ENCODE results near the gene GALNT14. TPM values are rescaled to one million over a fixed set of nuclear protein-coding genes. Genes with fewer than 3 reads are reported as not detected.

The GALNT14 gene
- total and polyA plus RNA-seq, 2 of the 8 experiments (the other 6 are each of a cell fraction or from before 2014, with no cell fraction given), result 13.0 to 13.7 TPM

- Histone ChIP-seq H3K9me3 (ENCODE audit: insufficient read depth in 2 of 2, low read depth in 1 of 2, low read length in 1 of 2) (no peaks in the 10 kb centered on the region), H3K56ac (replicated peaks; ENCODE audit: insufficient read length, low read depth, low read length) (no peak overlapping the region), H3K23ac (ENCODE audit: insufficient read length) (no peak overlapping the region), H2AK5ac (ENCODE audit: low read depth, low read length) (no peak overlapping the region), H4K20me1 (replicated peaks in 1 of 2; ENCODE audit: control insufficient read depth in 1 of 2, insufficient read depth in 2 of 2, low read length in 2 of 2) (no peaks in the 10 kb centered on the region), H4K91ac (replicated peaks; ENCODE audit: insufficient read length, low read length) (no peak overlapping the region), H3K4me2 (ENCODE audit: insufficient read depth in 1 of 2, low read depth in 2 of 2, low read length in 2 of 2) (no peak overlapping the region), H2BK15ac (ENCODE audit: low read length) (no peak overlapping the region), H4K8ac (ENCODE audit: extremely low read depth, insufficient read depth, low read length) (no peak overlapping the region; the same call in 1 of the 2 replicates), H3K79me1 (ENCODE audit: low read depth, low read length) (no peaks in the 10 kb centered on the region; the same call in none of the 2 replicates), H2AFZ (ENCODE audit: low read length) (no peak overlapping the region), H3K4me1 (replicated peaks in 1 of 4; ENCODE audit: control insufficient read depth in 3 of 4, insufficient read depth in 4 of 4, low read length in 3 of 4) (peaks cover 0 to 5% (median under 1%) of the 10 kb centered on the region in 4 experiments; a peak in 2 of 7 replicates), H3K4ac (replicated peaks; ENCODE audit: insufficient read length, low read depth, low read length) (no peak overlapping the region), H2BK120ac (replicated peaks; ENCODE audit: low read depth, low read length) (no peak overlapping the region), H2BK5ac (ENCODE audit: low read depth, low read length) (no peak overlapping the region), H4K5ac (ENCODE audit: insufficient read length, low read depth, low read length) (no peak overlapping the region), H3K27ac (ENCODE audit: low read depth, low read length) (no peak overlapping the region), H2BK12ac (ENCODE audit: low read depth, low read length) (no peak overlapping the region), H3K79me2 (ENCODE audit: control insufficient read depth in 1 of 2, insufficient read depth in 2 of 2, low read length in 2 of 2) (no peaks in the 10 kb centered on the region), H3K9ac (replicated peaks in 1 of 4; ENCODE audit: extremely low read depth in 1 of 4, low read depth in 3 of 4, low read length in 3 of 4) (no peak overlapping the region), H3K27me3 (replicated peaks in 1 of 4; ENCODE audit: control insufficient read depth in 3 of 4, extremely low read depth in 1 of 4, insufficient read depth in 3 of 4, low read length in 3 of 4) (no peaks in the 10 kb centered on the region), H3K18ac (ENCODE audit: extremely low read depth, low read length) (no peak overlapping the region), H3K23me2 (ENCODE audit: low read depth, low read length) (no peaks in the 10 kb centered on the region), H2BK20ac (ENCODE audit: low read length) (no peak overlapping the region), H3K36me3 (ENCODE audit: control insufficient read depth in 2 of 4, insufficient read depth in 4 of 4, low read length in 3 of 4) (no peaks in the 10 kb centered on the region), H3K4me3 (ENCODE audit: extremely low read depth in 1 of 4, insufficient read depth in 2 of 4, low read depth in 3 of 4, low read length in 4 of 4) (no peak overlapping the region), H3K14ac (ENCODE audit: insufficient read length) (no peak overlapping the region)
- 96% methylated on average over 4 of the region's 4 CpGs; no CpG with 5 or more reads in 1 of the 2 experiments for WGBS, 2 experiments (ENCODE audit: extremely low coverage in 1 of 2, insufficient coverage in 1 of 2, insufficient read length in 1 of 2, insufficient replicate concordance in 2 of 2, low coverage in 1 of 2, low lambda C conversion rate in 2 of 2, missing lambda C conversion rate in 1 of 2)
- FAIRE-seq (no peak), DNase-seq (ENCODE audit: low read depth in 1 of 2, low spot score in 2 of 2) (no peak)
- ChIA-PET CTCF (ENCODE audit: partially characterized antibody) (interaction anchor here (1.7 kb wide), 1 partner anchor 35 kb away, joined by 5 read pairs; no protein-coding TSS in a partner anchor), POLR2A (ENCODE audit: partially characterized antibody) (no interaction called here)
- TF ChIP-seq JUND (IDR thresholded peaks at IDR 0.05; ENCODE audit: low read length), result no peak
- no peak for TF ChIP-seq BRCA1 (IDR thresholded peaks at IDR 0.05; ENCODE audit: low read depth, low read length)
- no peak for TF ChIP-seq CHD2 (IDR thresholded peaks at IDR 0.05; ENCODE audit: low read length)
- TF ChIP-seq EGR1 (IDR thresholded peaks at IDR 0.05; ENCODE audit: borderline replicate concordance, low read depth, low read length), result no peak
Observed at GRCh38 chr2:31124904-31125303, 13.3 kb downstream of the GALNT14 start.

All from H1 (cell line).